KMS-11 (cell line): ENCODE results near the gene CELF5.
"Not testable (repeated sequence)": the region's sequence is repeated elsewhere in the genome, so short reads cannot be mapped to it uniquely, and the experiment has no call there.

ENCODE experiments used
- H2AFZ ChIP-seq: fragments of 200-600 bp; sonication (generic); 2 replicates; pipeline ENCODE4 v1.6.1; 2016; ENCODE audit warnings: antibody characterized with exemption, mixed run types, low read depth
- H3K27ac ChIP-seq: fragments of 200-600 bp; sonication (generic); 2 replicates; pipeline ENCODE4 v1.6.1; 2016; ENCODE audit warnings: mild to moderate bottlenecking, mixed run types
- H3K27me3 ChIP-seq: fragments of 200-600 bp; sonication (generic); 2 replicates; pipeline ENCODE4 v1.6.1; 2017; ENCODE audit warnings: mild to moderate bottlenecking, low read depth, mixed run types, moderate library complexity; ENCODE audit not compliant: insufficient read depth
- H3K36me3 ChIP-seq: fragments of 200-600 bp; sonication (generic); 2 replicates; pipeline ENCODE4 v1.6.1; 2017; ENCODE audit warnings: mild to moderate bottlenecking, mixed run types; ENCODE audit not compliant: insufficient read depth
- H3K4me1 ChIP-seq: fragments of 200-600 bp; sonication (generic); 2 replicates; pipeline ENCODE4 v1.6.1; 2016; ENCODE audit warnings: mild to moderate bottlenecking, low read depth, mixed run types; ENCODE audit not compliant: poor library complexity, severe bottlenecking
- H3K4me2 ChIP-seq: fragments of 200-600 bp; sonication (generic); 2 replicates; pipeline ENCODE4 v1.7.0; 2016; ENCODE audit warnings: mild to moderate bottlenecking, mixed run types
- H3K4me3 ChIP-seq: fragments of 200-600 bp; sonication (generic); IDR thresholded peaks from 2 replicates; pipeline ENCODE4 v1.6.1; 2017; ENCODE audit warnings: low read depth, low read length, mixed read lengths; ENCODE audit not compliant: insufficient read depth
- H3K79me2 ChIP-seq: fragments of 200-600 bp; sonication (generic); 2 replicates; pipeline ENCODE4 v1.6.1; 2016; ENCODE audit warnings: low read depth, mixed run types; ENCODE audit not compliant: insufficient read depth
- H3K9ac ChIP-seq: fragments of 200-600 bp; sonication (generic); 2 replicates; pipeline ENCODE4 v1.6.1; 2016; ENCODE audit warnings: mild to moderate bottlenecking, mixed run types
- H4K20me1 ChIP-seq: fragments of 200-600 bp; sonication (generic); 2 replicates; pipeline ENCODE4 v1.6.1; 2016; ENCODE audit warnings: mild to moderate bottlenecking, mixed run types; ENCODE audit not compliant: insufficient read depth
- TF ChIP-seq, protein P1 (sequence below): fragments of 200-600 bp; sonication (generic); conservative IDR thresholded peaks from 2 replicates; pipeline ENCODE4 v1.6.1; 2017; ENCODE audit warnings: low read depth, mild to moderate bottlenecking, antibody characterized with exemption, low read length, moderate library complexity, mixed read lengths

The CELF5 gene

GRCh38 chr19:3295581-3295980 is 71.1 kb downstream of the CELF5 start:
- Histone ChIP-seq H3K79me2 (no peaks in the 10 kb centered on the region), H4K20me1 (no peaks in the 10 kb centered on the region), H3K4me1 (no peaks in the 10 kb centered on the region), H3K36me3 (no peaks in the 10 kb centered on the region), H3K9ac (no peak overlapping the region), H3K4me2 (no peak overlapping the region), H3K4me3 (no peak overlapping the region), H3K27me3 (peaks cover 98% of the 10 kb centered on the region), H2AFZ (no peak overlapping the region), H3K27ac (no peak overlapping the region)
- TF ChIP-seq, protein P1, sequence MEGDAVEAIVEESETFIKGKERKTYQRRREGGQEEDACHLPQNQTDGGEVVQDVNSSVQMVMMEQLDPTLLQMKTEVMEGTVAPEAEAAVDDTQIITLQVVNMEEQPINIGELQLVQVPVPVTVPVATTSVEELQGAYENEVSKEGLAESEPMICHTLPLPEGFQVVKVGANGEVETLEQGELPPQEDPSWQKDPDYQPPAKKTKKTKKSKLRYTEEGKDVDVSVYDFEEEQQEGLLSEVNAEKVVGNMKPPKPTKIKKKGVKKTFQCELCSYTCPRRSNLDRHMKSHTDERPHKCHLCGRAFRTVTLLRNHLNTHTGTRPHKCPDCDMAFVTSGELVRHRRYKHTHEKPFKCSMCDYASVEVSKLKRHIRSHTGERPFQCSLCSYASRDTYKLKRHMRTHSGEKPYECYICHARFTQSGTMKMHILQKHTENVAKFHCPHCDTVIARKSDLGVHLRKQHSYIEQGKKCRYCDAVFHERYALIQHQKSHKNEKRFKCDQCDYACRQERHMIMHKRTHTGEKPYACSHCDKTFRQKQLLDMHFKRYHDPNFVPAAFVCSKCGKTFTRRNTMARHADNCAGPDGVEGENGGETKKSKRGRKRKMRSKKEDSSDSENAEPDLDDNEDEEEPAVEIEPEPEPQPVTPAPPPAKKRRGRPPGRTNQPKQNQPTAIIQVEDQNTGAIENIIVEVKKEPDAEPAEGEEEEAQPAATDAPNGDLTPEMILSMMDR, result no peak

GRCh38 chr19:3296034-3296433 is 71.6 kb downstream of the CELF5 start:
- no peak overlapping the region for H3K4me2 ChIP-seq

GRCh38 chr19:3296446-3296845 is 72.0 kb downstream of the CELF5 start:
- no peak overlapping the region for H2AFZ ChIP-seq
- no peaks in the 10 kb centered on the region for H3K4me1 ChIP-seq
- H3K36me3 ChIP-seq, result no peaks in the 10 kb centered on the region
- no peak overlapping the region for H3K27ac ChIP-seq
- H3K4me3 ChIP-seq, result no peak overlapping the region
- H3K4me2 ChIP-seq, result no peak overlapping the region
- H3K9ac ChIP-seq, result no peak overlapping the region
- TF ChIP-seq, protein P1, result no peak
- H4K20me1 ChIP-seq, result no peaks in the 10 kb centered on the region
- H3K79me2 ChIP-seq, result no peaks in the 10 kb centered on the region
- H3K27me3 ChIP-seq, result peaks cover 99% of the 10 kb centered on the region

More at GRCh38 chr19:3296034-3296433, 71.6 kb downstream of the CELF5 start:
- TF ChIP-seq, protein P1, result no peak
- Histone ChIP-seq H3K4me1 (no peaks in the 10 kb centered on the region), H3K36me3 (no peaks in the 10 kb centered on the region), H2AFZ (no peak overlapping the region), H3K27me3 (peaks cover 99% of the 10 kb centered on the region), H3K4me3 (no peak overlapping the region), H4K20me1 (no peaks in the 10 kb centered on the region), H3K27ac (no peak overlapping the region), H3K9ac (no peak overlapping the region), H3K79me2 (no peaks in the 10 kb centered on the region)

DNA sequence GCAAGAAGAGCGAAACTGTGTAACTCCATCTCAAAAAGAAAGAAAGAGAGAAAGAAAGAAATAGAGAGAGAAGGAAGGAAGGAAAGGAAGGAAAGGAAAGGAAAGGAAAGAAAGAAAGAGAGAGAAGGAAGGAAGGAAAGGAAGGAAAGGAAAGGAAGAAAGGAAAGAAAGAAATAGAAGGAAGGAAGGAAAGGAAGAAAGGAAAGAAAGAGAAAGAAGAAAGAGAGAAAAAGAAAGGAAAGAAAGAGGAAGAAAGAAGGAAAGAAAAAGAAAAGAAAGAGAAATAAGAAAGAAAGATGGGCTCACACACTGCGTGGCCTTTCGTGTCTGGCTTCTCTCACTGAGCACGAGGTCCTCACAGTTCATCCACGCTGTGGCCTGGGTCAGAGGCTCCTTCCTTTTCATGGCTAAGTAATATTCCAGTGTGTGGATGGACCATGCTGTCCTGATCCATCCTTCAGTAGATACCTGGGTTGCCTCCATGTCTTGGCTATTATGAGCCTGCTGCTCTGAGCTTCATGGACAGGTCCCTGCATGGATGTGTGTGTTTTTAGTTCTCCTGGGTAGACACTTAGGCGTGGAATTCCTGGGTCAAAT is 74.5 kb downstream of the CELF5 start:
- no peak overlapping the region for H3K9ac ChIP-seq
- H3K4me1 ChIP-seq, result no peaks in the 10 kb centered on the region
- H4K20me1 ChIP-seq, result no peaks in the 10 kb centered on the region
- TF ChIP-seq, protein P1, result no peak
- H3K27me3 ChIP-seq, result peaks cover 99% of the 10 kb centered on the region
- H3K27ac ChIP-seq, result no peak overlapping the region
- no peak overlapping the region for H3K4me2 ChIP-seq
- no peaks in the 10 kb centered on the region for H3K36me3 ChIP-seq
- H2AFZ ChIP-seq, result no peak overlapping the region
- H3K79me2 ChIP-seq, result no peaks in the 10 kb centered on the region
- no peak overlapping the region for H3K4me3 ChIP-seq

DNA sequence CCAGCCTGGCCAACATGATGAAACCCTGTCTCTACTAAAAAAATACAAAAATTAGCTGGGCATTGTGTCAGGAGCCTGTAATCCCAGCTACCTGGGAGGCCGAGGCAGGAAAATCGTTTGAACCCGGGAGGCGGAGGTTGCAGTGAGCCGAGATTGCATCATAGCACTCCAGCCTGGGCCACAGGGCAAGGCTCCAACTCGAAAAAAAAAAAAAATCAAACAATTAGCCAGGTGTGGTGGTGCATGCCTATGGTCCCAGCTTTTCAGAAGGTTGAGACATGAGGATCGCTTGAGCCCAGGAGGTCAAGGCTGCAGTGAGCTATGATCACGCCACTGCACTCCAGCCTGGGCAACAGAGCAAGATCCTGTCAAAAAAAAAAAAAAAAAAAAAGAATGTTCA is 76.1 kb downstream of the CELF5 start:
- H3K4me1 ChIP-seq, H3K4me2 ChIP-seq, H3K4me3 ChIP-seq, H2AFZ ChIP-seq, H3K36me3 ChIP-seq, H3K79me2 ChIP-seq, H3K9ac ChIP-seq, H4K20me1 ChIP-seq, H3K27ac ChIP-seq: not testable (repeated sequence)
- H3K27me3 ChIP-seq, result peaks cover 95% of the 10 kb centered on the region
